ENCODE results near the gene IGFBP3. TPM values are rescaled to one million over a fixed set of nuclear protein-coding genes. Genes with fewer than 3 reads are reported as not detected.

Gene IGFBP3
- total and polyA plus RNA-seq, 2 of the 13 experiments (the other 11 are each of a cell fraction or from before 2014, with no cell fraction given): 57.5 TPM; not detected in 1

- TF ChIP-seq, protein P1, sequence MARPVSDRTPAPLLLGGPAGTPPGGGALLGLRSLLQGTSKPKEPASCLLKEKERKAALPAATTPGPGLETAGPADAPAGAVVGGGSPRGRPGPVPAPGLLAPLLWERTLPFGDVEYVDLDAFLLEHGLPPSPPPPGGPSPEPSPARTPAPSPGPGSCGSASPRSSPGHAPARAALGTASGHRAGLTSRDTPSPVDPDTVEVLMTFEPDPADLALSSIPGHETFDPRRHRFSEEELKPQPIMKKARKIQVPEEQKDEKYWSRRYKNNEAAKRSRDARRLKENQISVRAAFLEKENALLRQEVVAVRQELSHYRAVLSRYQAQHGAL (CRISPR knock-in tag; IDR thresholded peaks at IDR 0.05; ENCODE audit: not compliant biosample characterization): peak; percentile 8
- 0 out of 2 replicates have a peak, but pooled peaks have one; percentile 6 for TF ChIP-seq SALL1 (CRISPR knock-in tag; IDR thresholded peaks at IDR 0.05)
- TF ChIP-seq MTA3 (CRISPR knock-in tag; IDR thresholded peaks at IDR 0.05): no peak
- TF ChIP-seq MAFG (CRISPR knock-in tag; IDR thresholded peaks at IDR 0.05): no peak
- no peak for TF ChIP-seq SMARCE1 (IDR thresholded peaks at IDR 0.05; ENCODE audit: borderline replicate concordance)
- peak; percentile 28 for TF ChIP-seq ZSCAN9 (CRISPR knock-in tag; IDR thresholded peaks at IDR 0.05; ENCODE audit: borderline replicate concordance)
- 0 out of 2 replicates have a peak, but pooled peaks have one; percentile 2 for TF ChIP-seq KLF12 (CRISPR knock-in tag; IDR thresholded peaks at IDR 0.05; ENCODE audit: borderline replicate concordance)
- TF ChIP-seq ZNF619 (CRISPR knock-in tag; IDR thresholded peaks at IDR 0.05): no peak
- no peak for TF ChIP-seq SPEN (CRISPR knock-in tag; IDR thresholded peaks at IDR 0.05; ENCODE audit: low read depth)
- TF ChIP-seq PRDM15 (CRISPR knock-in tag; IDR thresholded peaks at IDR 0.05): no peak
- TF ChIP-seq, protein P2, sequence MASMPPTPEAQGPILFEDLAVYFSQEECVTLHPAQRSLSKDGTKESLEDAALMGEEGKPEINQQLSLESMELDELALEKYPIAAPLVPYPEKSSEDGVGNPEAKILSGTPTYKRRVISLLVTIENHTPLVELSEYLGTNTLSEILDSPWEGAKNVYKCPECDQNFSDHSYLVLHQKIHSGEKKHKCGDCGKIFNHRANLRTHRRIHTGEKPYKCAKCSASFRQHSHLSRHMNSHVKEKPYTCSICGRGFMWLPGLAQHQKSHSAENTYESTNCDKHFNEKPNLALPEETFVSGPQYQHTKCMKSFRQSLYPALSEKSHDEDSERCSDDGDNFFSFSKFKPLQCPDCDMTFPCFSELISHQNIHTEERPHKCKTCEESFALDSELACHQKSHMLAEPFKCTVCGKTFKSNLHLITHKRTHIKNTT (CRISPR knock-in tag; IDR thresholded peaks at IDR 0.05): no peak
- peak; percentile 30; the same call in 1 of the 2 replicates for TF ChIP-seq GATA4 (IDR thresholded peaks at IDR 0.05; ENCODE audit: borderline replicate concordance, low read depth)
- no peak for TF ChIP-seq SMC3 (IDR thresholded peaks at IDR 0.05; ENCODE audit: low read length)
- no peak for TF ChIP-seq RORA (CRISPR knock-in tag; IDR thresholded peaks at IDR 0.05)
- 0 out of 2 replicates have a peak, but pooled peaks have one; percentile 6 for TF ChIP-seq ZNF737 (CRISPR knock-in tag; IDR thresholded peaks at IDR 0.05; ENCODE audit: borderline replicate concordance)
- TF ChIP-seq YY1 (IDR thresholded peaks at IDR 0.05; ENCODE audit: insufficient read depth, insufficient replicate concordance, low read depth, low read length): no peak
- no peak for TF ChIP-seq PCBP1 (IDR thresholded peaks at IDR 0.05; ENCODE audit: borderline replicate concordance, low read depth, low read length)
- TF ChIP-seq, protein P3, sequence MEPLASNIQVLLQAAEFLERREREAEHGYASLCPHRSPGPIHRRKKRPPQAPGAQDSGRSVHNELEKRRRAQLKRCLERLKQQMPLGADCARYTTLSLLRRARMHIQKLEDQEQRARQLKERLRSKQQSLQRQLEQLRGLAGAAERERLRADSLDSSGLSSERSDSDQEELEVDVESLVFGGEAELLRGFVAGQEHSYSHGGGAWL (CRISPR knock-in tag; IDR thresholded peaks at IDR 0.05): no peak; the same call in 1 of the 2 replicates
- no peak for TF ChIP-seq RNF2 (conservative IDR thresholded peaks at IDR 0.05; ENCODE audit: low read depth)
- TF ChIP-seq, protein P4, sequence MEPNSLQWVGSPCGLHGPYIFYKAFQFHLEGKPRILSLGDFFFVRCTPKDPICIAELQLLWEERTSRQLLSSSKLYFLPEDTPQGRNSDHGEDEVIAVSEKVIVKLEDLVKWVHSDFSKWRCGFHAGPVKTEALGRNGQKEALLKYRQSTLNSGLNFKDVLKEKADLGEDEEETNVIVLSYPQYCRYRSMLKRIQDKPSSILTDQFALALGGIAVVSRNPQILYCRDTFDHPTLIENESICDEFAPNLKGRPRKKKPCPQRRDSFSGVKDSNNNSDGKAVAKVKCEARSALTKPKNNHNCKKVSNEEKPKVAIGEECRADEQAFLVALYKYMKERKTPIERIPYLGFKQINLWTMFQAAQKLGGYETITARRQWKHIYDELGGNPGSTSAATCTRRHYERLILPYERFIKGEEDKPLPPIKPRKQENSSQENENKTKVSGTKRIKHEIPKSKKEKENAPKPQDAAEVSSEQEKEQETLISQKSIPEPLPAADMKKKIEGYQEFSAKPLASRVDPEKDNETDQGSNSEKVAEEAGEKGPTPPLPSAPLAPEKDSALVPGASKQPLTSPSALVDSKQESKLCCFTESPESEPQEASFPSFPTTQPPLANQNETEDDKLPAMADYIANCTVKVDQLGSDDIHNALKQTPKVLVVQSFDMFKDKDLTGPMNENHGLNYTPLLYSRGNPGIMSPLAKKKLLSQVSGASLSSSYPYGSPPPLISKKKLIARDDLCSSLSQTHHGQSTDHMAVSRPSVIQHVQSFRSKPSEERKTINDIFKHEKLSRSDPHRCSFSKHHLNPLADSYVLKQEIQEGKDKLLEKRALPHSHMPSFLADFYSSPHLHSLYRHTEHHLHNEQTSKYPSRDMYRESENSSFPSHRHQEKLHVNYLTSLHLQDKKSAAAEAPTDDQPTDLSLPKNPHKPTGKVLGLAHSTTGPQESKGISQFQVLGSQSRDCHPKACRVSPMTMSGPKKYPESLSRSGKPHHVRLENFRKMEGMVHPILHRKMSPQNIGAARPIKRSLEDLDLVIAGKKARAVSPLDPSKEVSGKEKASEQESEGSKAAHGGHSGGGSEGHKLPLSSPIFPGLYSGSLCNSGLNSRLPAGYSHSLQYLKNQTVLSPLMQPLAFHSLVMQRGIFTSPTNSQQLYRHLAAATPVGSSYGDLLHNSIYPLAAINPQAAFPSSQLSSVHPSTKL (CRISPR knock-in tag; IDR thresholded peaks at IDR 0.05): no peak; the same call in 1 of the 2 replicates
Measured at GRCh38 chr7:45889367-45890067, 31.6 kb downstream of the IGFBP3 start (continued).

All from HepG2 (cell line).